PFSK-1 (cell line): ENCODE data around the gene PILRB.

Experiments
- POLR2AphosphoS5 ChIP-seq: IDR thresholded peaks from 2 replicates; pipeline ENCODE4 v1.6.1; 2012; ENCODE audit warnings: low read depth, mild to moderate bottlenecking, control low read depth, low read length, moderate library complexity
- REST ChIP-seq, 2 experiments: IDR thresholded peaks; 2 replicates each; pipeline versions ENCODE4 v1.6.1 to v1.8.0; 2011 to 2012; ENCODE audit warnings: low read depth in 2 of 2, low read length in 2 of 2, control low read depth in 1 of 2, inconsistent platforms in 1 of 2, mild to moderate bottlenecking in 1 of 2, moderate library complexity in 1 of 2; ENCODE audit not compliant: insufficient read depth in 1 of 2
- TAF1 ChIP-seq: IDR thresholded peaks from 2 replicates; pipeline ENCODE4 v1.6.1; 2012; ENCODE audit warnings: low read length, control low read depth, borderline replicate concordance; ENCODE audit not compliant: insufficient read depth

GRCh38 chr7:100353685-100354330 lies 4.1 kb upstream of the PILRB start:
- TF ChIP-seq REST (IDR thresholded peaks at IDR 0.05; ENCODE audit: insufficient read depth in 1 of 2, low read depth in 2 of 2, low read length in 2 of 2) (no peak), TAF1 (no peak), POLR2AphosphoS5 (no peak)
